ENCODE results near the gene KCNH2.
"Not testable (repeated sequence)": the region's sequence is repeated elsewhere in the genome, so short reads cannot be mapped to it uniquely, and the experiment has no call there.

Gene KCNH2

GRCh38 chr7:150934045-150934766 lies 43.9 kb downstream of the KCNH2 start:
- no peak for DNase-seq (ENCODE audit: low read depth)

GRCh38 chr7:150931199-150931869 lies 46.8 kb downstream of the KCNH2 start:
- DNase-seq (ENCODE audit: low read depth), result no peak

- no peak for DNase-seq (ENCODE audit: low read depth)
Measured at GRCh38 chr7:150928541-150928940, 49.6 kb downstream of the KCNH2 start.

- DNase-seq (ENCODE audit: low read depth), result no peak
Measured at GRCh38 chr7:150927956-150928344, 50.2 kb downstream of the KCNH2 start.

- no peak for DNase-seq (ENCODE audit: low read depth)
Measured at GRCh38 chr7:150927157-150927955, 50.8 kb downstream of the KCNH2 start.

- no peak for DNase-seq (ENCODE audit: low read depth)
Measured at GRCh38 chr7:150926066-150926465, 52.1 kb downstream of the KCNH2 start.

GRCh38 chr7:150924369-150924781 lies 53.7 kb downstream of the KCNH2 start:
- DNase-seq (ENCODE audit: low read depth), result no peak

GRCh38 chr7:150923802-150924201 lies 54.3 kb downstream of the KCNH2 start:
- no peak for DNase-seq (ENCODE audit: low read depth)

- no peak for DNase-seq (ENCODE audit: low read depth)
Measured at GRCh38 chr7:150923196-150923595, 54.9 kb downstream of the KCNH2 start.

- DNase-seq (ENCODE audit: low read depth), result no peak
Measured at GRCh38 chr7:150919160-150919559, 59.0 kb downstream of the KCNH2 start.

GRCh38 chr7:150918378-150918777 lies 59.7 kb downstream of the KCNH2 start:
- DNase-seq (ENCODE audit: low read depth), result no peak

GRCh38 chr7:150917969-150918368 lies 60.2 kb downstream of the KCNH2 start:
- no peak for DNase-seq (ENCODE audit: low read depth)

GRCh38 chr7:150916670-150917069 lies 61.5 kb downstream of the KCNH2 start:
- DNase-seq (ENCODE audit: low read depth), result no peak

GRCh38 chr7:150914966-150915365 lies 63.2 kb downstream of the KCNH2 start:
- DNase-seq (ENCODE audit: low read depth), result no peak

GRCh38 chr7:150914196-150914595 lies 63.9 kb downstream of the KCNH2 start:
- no peak for DNase-seq (ENCODE audit: low read depth)

- no peak for DNase-seq (ENCODE audit: low read depth)
Measured at GRCh38 chr7:150912427-150912826, 65.7 kb downstream of the KCNH2 start.

- DNase-seq (ENCODE audit: low read depth), result no peak
Measured at GRCh38 chr7:150911590-150912267, 66.4 kb downstream of the KCNH2 start.

GRCh38 chr7:150910996-150911422 lies 67.1 kb downstream of the KCNH2 start:
- DNase-seq (ENCODE audit: low read depth), result no peak

GRCh38 chr7:150910305-150910995 lies 67.7 kb downstream of the KCNH2 start:
- not testable (repeated sequence) for DNase-seq (ENCODE audit: low read depth)

GRCh38 chr7:150909200-150909995 lies 68.7 kb downstream of the KCNH2 start:
- no peak for DNase-seq (ENCODE audit: low read depth)

- DNase-seq (ENCODE audit: low read depth), result no peak
Measured at GRCh38 chr7:150908173-150908572, 69.9 kb downstream of the KCNH2 start.
